Caco-2 (cell line): Measurements from ENCODE around the gene ANXA3. TPM values are rescaled to one million over a fixed set of nuclear protein-coding genes. Genes with fewer than 3 reads are reported as not detected.

Experiments used
- BruUV-seq: library from RNA; stranded (reverse); fragments of 400-500 nt; replicated peaks from 2 replicates; lab custom pipeline; 2021; lab: Mats Ljungman, UMichigan
- CTCF ChIA-PET: fragments of 300-600 bp; sonication (Branson Sonifier 250); formaldehyde crosslinking; loops from one replicate; lab custom pipeline; 2022; ENCODE audit warnings: antibody characterized with exemption; lab: Charles Lee
- POLR2A ChIA-PET: fragments of 300-600 bp; sonication (Branson Sonifier 250); formaldehyde crosslinking; loops from one replicate; lab custom pipeline; 2022; ENCODE audit warnings: antibody characterized with exemption; lab: Charles Lee
- DNase-seq, 2 experiments: peaks; one replicate each; pipeline versions ENCODE4 v3.0.0 to v3.0.0-alpha.2; 2020 to 2022
- H3K27me3 ChIP-seq: replicated peaks from 2 replicates; pipeline ENCODE4 v1.6.0; 2011; ENCODE audit warnings: low read length; ENCODE audit not compliant: control insufficient read depth, insufficient read depth
- H3K36me3 ChIP-seq: 2 replicates; pipeline ENCODE4 v1.5.1; 2011; ENCODE audit warnings: low read length; ENCODE audit not compliant: control insufficient read depth, insufficient read depth
- H3K4me1 ChIP-seq: fragments of 250-450 bp; sonication (Bioruptor Pico); 2 replicates; pipeline ENCODE4 v1.5.1; 2020; ENCODE audit warnings: mild to moderate bottlenecking
- H3K4me3 ChIP-seq: 2 replicates; pipeline ENCODE4 v1.5.1; 2011; ENCODE audit warnings: low read depth, mild to moderate bottlenecking, control low read depth, low read length
- H3K9me3 ChIP-seq: fragments of 250-450 bp; sonication (Bioruptor Pico); 2 replicates; pipeline ENCODE4 v1.5.1; 2020; ENCODE audit warnings: mild to moderate bottlenecking, moderate library complexity
- H3K27ac Mint-ChIP-seq: one replicate; pipeline ENCODE4 v1.8.0; 2022; ENCODE audit warnings: mixed read lengths; ENCODE audit not compliant: unreplicated experiment
- H3K27me3 Mint-ChIP-seq: one replicate; pipeline ENCODE4 v1.8.0; 2022; ENCODE audit warnings: mixed read lengths; ENCODE audit not compliant: insufficient read depth, unreplicated experiment
- H3K36me3 Mint-ChIP-seq: one replicate; pipeline ENCODE4 v1.8.0; 2022; ENCODE audit warnings: mild to moderate bottlenecking, mixed read lengths; ENCODE audit not compliant: insufficient read depth, unreplicated experiment
- H3K4me1 Mint-ChIP-seq: one replicate; pipeline ENCODE4 v1.8.0; 2022; ENCODE audit warnings: low read depth, mixed read lengths; ENCODE audit not compliant: unreplicated experiment
- H3K4me3 Mint-ChIP-seq: one replicate; pipeline ENCODE4 v1.8.0; 2022; ENCODE audit warnings: mild to moderate bottlenecking, moderate library complexity, mixed read lengths; ENCODE audit not compliant: unreplicated experiment
- H3K9me3 Mint-ChIP-seq: one replicate; pipeline ENCODE4 v1.8.0; 2022; ENCODE audit warnings: mixed read lengths; ENCODE audit not compliant: unreplicated experiment
- intact Hi-C: fragments of 100-400 bp; cut with micrococcal nuclease; formaldehyde crosslinking; loops from one replicate; pipeline ENCODE4 v1.10.0; 2022; ENCODE audit not compliant: unreplicated experiment
- total RNA-seq: library from RNA; stranded (reverse); gene quantifications from 2 replicates; pipeline ENCODE4 v1.2.3, GENCODE V29; 2022
- TF ChIP-seq, protein P1 (sequence below), 2 experiments: fragments of 200-600 bp in 1 of 2; IDR thresholded peaks; 1 replicate in 1 of 2; 2 replicates in 1 of 2; pipeline versions ENCODE4 v1.5.1 to v1.8.0; 2011 to 2022; ENCODE audit warnings: antibody characterized with exemption in 1 of 2, control low read depth in 1 of 2, inconsistent platforms in 1 of 2, low read depth in 1 of 2, low read length in 1 of 2, mild to moderate bottlenecking in 1 of 2, moderate library complexity in 1 of 2; ENCODE audit not compliant: insufficient read depth in 1 of 2, severe bottlenecking in 1 of 2, unreplicated experiment in 1 of 2

ANXA3 gene
- total RNA-seq, 1 experiment from 2014 or later, result 361 TPM

DNA sequence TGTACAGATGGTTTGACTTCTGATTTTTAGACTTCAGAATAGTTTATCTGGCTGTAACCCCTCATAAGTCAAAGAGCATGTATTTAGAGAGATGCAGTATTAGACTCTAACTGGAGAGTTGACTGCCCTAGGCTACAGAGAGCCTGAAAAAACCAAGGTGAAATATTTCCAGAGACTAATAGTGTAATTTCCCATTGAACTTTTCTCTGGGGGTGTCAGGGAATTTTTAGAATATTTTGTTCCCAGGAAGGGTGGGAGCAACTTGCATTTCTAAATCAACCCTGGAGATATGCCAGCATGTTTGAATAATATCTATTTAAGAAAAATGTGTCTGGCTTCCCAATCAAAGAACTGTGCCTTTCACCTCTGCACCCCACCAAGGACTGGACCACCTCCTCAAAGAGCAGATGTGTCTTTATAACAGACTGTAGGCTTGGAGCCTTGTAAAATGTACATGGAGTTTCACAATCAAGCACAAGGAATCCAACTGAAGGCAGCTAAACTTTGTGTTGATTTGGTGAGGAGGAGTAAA is 2.0 kb downstream of the ANXA3 start:
- H3K4me1 ChIP-seq, result peaks cover 73% of the 10 kb centered on the region
- Mint-ChIP-seq H3K36me3 (peaks cover 84% of the 10 kb centered on the region), H3K4me1 (peaks cover 45% of the 10 kb centered on the region), H3K27me3 (no peaks in the 10 kb centered on the region), H3K27ac (peak overlapping the region; percentile 46), H3K4me3 (peak overlapping the region; percentile 86), H3K9me3 (no peaks in the 10 kb centered on the region)
- TF ChIP-seq, protein P1, sequence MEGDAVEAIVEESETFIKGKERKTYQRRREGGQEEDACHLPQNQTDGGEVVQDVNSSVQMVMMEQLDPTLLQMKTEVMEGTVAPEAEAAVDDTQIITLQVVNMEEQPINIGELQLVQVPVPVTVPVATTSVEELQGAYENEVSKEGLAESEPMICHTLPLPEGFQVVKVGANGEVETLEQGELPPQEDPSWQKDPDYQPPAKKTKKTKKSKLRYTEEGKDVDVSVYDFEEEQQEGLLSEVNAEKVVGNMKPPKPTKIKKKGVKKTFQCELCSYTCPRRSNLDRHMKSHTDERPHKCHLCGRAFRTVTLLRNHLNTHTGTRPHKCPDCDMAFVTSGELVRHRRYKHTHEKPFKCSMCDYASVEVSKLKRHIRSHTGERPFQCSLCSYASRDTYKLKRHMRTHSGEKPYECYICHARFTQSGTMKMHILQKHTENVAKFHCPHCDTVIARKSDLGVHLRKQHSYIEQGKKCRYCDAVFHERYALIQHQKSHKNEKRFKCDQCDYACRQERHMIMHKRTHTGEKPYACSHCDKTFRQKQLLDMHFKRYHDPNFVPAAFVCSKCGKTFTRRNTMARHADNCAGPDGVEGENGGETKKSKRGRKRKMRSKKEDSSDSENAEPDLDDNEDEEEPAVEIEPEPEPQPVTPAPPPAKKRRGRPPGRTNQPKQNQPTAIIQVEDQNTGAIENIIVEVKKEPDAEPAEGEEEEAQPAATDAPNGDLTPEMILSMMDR (IDR thresholded peaks at IDR 0.05; ENCODE audit: insufficient read depth in 1 of 2, low read depth in 1 of 2, low read length in 1 of 2, severe bottlenecking in 1 of 2, unreplicated experiment in 1 of 2), result no peak
- intact Hi-C loops, result loop anchor here (5.0 kb wide), 1 partner anchor 224 kb away; the partner anchor contains the start of gene BMP2K
- no peaks in the 10 kb centered on the region; the same call in 1 of the 2 replicates for H3K36me3 ChIP-seq
- peak overlapping the region; percentile 45 for H3K4me3 ChIP-seq
- H3K9me3 ChIP-seq, result no peaks in the 10 kb centered on the region
- no peaks in the 10 kb centered on the region for H3K27me3 ChIP-seq
- no TSS peak for BruUV-seq
- ChIA-PET CTCF (no interaction called here), POLR2A (interaction anchor here (0.6 to 4.3 kb wide), 3 partner anchors 8 to 223 kb away, joined by 3 to 48 read pairs (median 6); partner anchors contain the start of gene BMP2K)
- DNase-seq, result no peak

DNA sequence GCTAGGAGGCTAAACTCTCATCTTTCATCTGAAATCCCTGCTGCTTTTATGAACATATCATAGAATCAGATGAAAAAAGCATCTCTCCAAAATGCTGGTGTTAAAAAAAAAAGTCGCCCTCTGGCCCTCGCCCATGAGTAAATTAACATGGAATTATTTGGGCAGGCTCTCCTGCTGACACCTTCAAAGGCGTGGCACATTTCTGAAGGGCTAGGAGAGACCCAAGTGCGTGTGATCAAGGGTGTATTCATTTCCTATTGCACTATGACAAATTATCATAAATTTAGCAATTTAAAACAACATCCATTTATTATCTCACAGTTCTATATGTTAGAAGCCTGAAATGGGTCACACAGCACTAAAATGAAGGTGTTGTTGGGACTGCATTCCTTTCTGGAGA is 5.1 kb downstream of the ANXA3 start:
- Histone ChIP-seq H3K4me1 (peaks cover 83% of the 10 kb centered on the region), H3K27me3 (no peaks in the 10 kb centered on the region), H3K36me3 (no peaks in the 10 kb centered on the region; the same call in 1 of the 2 replicates), H3K4me3 (no peak overlapping the region), H3K9me3 (no peaks in the 10 kb centered on the region)
- Mint-ChIP-seq H3K9me3 (no peaks in the 10 kb centered on the region), H3K4me1 (peaks cover 38% of the 10 kb centered on the region), H3K36me3 (peaks cover 94% of the 10 kb centered on the region), H3K27ac (peak overlapping the region; percentile 46), H3K4me3 (peak overlapping the region; percentile 35), H3K27me3 (no peaks in the 10 kb centered on the region)
- DNase-seq, result no peak
- BruUV-seq, result no TSS peak
- TF ChIP-seq, protein P1 (IDR thresholded peaks at IDR 0.05; ENCODE audit: insufficient read depth in 1 of 2, low read depth in 1 of 2, low read length in 1 of 2, severe bottlenecking in 1 of 2, unreplicated experiment in 1 of 2), result no peak
- POLR2A ChIA-PET, result no interaction called here
- CTCF ChIA-PET, result no interaction called here
- intact Hi-C loops, result no loop called here

DNA sequence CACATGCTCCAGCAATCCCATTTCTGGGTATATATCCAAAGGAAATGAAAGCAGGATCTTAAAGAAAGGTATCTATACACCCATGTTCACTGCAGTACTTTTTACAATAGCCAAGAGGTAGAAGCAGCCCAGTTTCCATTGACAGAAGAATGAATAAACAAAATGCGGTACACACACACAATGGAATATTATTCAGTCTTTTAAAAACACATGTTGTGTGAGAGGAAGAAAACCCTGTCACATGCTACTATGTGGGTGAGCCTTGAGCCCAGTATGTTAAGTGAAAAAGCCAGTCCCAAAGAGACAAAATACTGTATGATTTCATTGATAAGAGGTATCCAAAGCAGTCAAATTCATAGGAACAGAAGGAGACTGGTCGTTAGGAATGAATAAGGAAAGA is 6.3 kb downstream of the ANXA3 start:
- Mint-ChIP-seq H3K9me3 (no peaks in the 10 kb centered on the region), H3K27ac (peak overlapping the region; percentile 31), H3K27me3 (no peaks in the 10 kb centered on the region), H3K36me3 (peaks cover 94% of the 10 kb centered on the region), H3K4me3 (no peak overlapping the region), H3K4me1 (peaks cover 49% of the 10 kb centered on the region)
- DNase-seq, result no peak
- no peaks in the 10 kb centered on the region for H3K27me3 ChIP-seq
- intact Hi-C loops, result no loop called here
- TF ChIP-seq, protein P1 (IDR thresholded peaks at IDR 0.05; ENCODE audit: insufficient read depth in 1 of 2, low read depth in 1 of 2, low read length in 1 of 2, severe bottlenecking in 1 of 2, unreplicated experiment in 1 of 2), result no peak
- no peaks in the 10 kb centered on the region; the same call in 1 of the 2 replicates for H3K36me3 ChIP-seq
- H3K4me1 ChIP-seq, result peaks cover 95% of the 10 kb centered on the region
- ChIA-PET POLR2A (no interaction called here), CTCF (no interaction called here)
- no peaks in the 10 kb centered on the region for H3K9me3 ChIP-seq
- BruUV-seq, result no TSS peak
- no peak overlapping the region for H3K4me3 ChIP-seq
